ENCODE data around the gene CD209. TPM values are rescaled to one million over a fixed set of nuclear protein-coding genes. Genes with fewer than 3 reads are reported as not detected.

Gene CD209
- total and polyA plus RNA-seq, 2 experiments from 2014 or later: 0.35 TPM; not detected in 1

DNA sequence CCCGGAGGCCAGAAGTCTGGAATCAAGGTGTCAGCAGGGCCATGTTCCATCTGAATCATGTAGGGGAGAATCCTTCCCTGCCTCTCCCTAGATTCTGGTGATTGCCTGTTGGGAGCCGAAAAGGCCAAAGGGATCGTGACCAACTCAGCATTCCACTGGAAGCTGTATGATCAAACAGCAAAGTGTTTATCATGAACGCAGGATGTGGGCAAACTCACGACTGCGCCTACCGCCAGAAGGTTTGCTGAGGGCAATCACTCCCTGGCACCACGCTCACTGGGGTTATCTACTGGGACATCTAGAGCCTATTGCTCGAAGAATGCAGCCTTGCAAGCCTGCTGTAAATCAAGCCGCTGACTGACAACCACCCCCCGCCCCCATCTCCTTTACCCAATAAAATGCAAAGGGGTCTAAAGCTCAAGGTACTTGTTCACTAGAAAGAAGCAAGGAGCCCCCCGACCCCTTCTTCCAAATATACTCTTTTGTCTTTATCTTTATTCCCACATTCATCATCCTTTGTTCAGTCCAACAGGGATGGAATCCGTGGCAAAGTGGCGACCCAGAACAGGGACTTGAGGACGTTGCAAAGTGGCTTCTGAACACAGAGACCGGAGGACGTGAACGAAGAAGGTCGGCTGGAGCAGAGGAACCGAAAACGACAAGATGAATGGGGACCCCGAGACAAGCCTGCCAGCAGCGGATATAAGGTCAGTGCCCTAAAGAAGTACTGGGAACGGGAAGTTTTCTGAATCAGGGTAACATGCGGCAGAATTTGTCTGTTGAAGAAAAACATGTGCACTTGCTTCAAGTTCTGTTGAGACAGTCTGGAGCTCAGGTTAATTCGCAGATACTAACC lies 32.5 kb upstream of the CD209 start:
- no peak overlapping the region for H3K27ac ChIP-seq (ENCODE audit: low read depth)
- no peak for DNase-seq (ENCODE audit: low spot score)
- peaks cover 10% of the 10 kb centered on the region; the same call in 2 of the 3 replicates for H3K4me1 Mint-ChIP-seq
- H3K4me1 ChIP-seq (ENCODE audit: insufficient read depth): no peaks in the 10 kb centered on the region
- H3K9me3 Mint-ChIP-seq: no peaks in the 10 kb centered on the region; the same call in 2 of the 3 replicates
- H3K4me2 ChIP-seq: no peak overlapping the region
- H3K27ac Mint-ChIP-seq: no peak overlapping the region
- no peaks in the 10 kb centered on the region for H3K27me3 Mint-ChIP-seq (ENCODE audit: insufficient read depth, low read depth, poor library complexity)
- no peak overlapping the region for H2AFZ ChIP-seq
- no peak for TF ChIP-seq EZH2phosphoT487 (IDR thresholded peaks at IDR 0.05; ENCODE audit: unreplicated experiment)
- TF ChIP-seq, protein P1, sequence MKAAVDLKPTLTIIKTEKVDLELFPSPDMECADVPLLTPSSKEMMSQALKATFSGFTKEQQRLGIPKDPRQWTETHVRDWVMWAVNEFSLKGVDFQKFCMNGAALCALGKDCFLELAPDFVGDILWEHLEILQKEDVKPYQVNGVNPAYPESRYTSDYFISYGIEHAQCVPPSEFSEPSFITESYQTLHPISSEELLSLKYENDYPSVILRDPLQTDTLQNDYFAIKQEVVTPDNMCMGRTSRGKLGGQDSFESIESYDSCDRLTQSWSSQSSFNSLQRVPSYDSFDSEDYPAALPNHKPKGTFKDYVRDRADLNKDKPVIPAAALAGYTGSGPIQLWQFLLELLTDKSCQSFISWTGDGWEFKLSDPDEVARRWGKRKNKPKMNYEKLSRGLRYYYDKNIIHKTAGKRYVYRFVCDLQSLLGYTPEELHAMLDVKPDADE (IDR thresholded peaks at IDR 0.05): no peak
- no peak for TF ChIP-seq ZNF331 (CRISPR knock-in tag; IDR thresholded peaks at IDR 0.05; ENCODE audit: low read depth)
- TF ChIP-seq NANOG (IDR thresholded peaks at IDR 0.05; ENCODE audit: borderline replicate concordance): no peak
- no peak for TF ChIP-seq ZNF462 (CRISPR knock-in tag; IDR thresholded peaks at IDR 0.05)
- no peak for TF ChIP-seq POLR2AphosphoS5 (IDR thresholded peaks at IDR 0.05; ENCODE audit: low read depth)
- TF ChIP-seq CREB1 (CRISPR knock-in tag; IDR thresholded peaks at IDR 0.05; ENCODE audit: low read depth): no peak
- TF ChIP-seq, protein P2, sequence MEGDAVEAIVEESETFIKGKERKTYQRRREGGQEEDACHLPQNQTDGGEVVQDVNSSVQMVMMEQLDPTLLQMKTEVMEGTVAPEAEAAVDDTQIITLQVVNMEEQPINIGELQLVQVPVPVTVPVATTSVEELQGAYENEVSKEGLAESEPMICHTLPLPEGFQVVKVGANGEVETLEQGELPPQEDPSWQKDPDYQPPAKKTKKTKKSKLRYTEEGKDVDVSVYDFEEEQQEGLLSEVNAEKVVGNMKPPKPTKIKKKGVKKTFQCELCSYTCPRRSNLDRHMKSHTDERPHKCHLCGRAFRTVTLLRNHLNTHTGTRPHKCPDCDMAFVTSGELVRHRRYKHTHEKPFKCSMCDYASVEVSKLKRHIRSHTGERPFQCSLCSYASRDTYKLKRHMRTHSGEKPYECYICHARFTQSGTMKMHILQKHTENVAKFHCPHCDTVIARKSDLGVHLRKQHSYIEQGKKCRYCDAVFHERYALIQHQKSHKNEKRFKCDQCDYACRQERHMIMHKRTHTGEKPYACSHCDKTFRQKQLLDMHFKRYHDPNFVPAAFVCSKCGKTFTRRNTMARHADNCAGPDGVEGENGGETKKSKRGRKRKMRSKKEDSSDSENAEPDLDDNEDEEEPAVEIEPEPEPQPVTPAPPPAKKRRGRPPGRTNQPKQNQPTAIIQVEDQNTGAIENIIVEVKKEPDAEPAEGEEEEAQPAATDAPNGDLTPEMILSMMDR (conservative IDR thresholded peaks at IDR 0.05; ENCODE audit: low read depth in 2 of 2): no peak
- TF ChIP-seq ZNF114 (CRISPR knock-in tag; IDR thresholded peaks at IDR 0.05): no peak
- no peak for TF ChIP-seq EZH2 (IDR thresholded peaks at IDR 0.05; ENCODE audit: low read depth, unreplicated experiment)
- no peak for TF ChIP-seq JUNB (IDR thresholded peaks at IDR 0.05; ENCODE audit: unreplicated experiment)
- TF ChIP-seq, protein P3, sequence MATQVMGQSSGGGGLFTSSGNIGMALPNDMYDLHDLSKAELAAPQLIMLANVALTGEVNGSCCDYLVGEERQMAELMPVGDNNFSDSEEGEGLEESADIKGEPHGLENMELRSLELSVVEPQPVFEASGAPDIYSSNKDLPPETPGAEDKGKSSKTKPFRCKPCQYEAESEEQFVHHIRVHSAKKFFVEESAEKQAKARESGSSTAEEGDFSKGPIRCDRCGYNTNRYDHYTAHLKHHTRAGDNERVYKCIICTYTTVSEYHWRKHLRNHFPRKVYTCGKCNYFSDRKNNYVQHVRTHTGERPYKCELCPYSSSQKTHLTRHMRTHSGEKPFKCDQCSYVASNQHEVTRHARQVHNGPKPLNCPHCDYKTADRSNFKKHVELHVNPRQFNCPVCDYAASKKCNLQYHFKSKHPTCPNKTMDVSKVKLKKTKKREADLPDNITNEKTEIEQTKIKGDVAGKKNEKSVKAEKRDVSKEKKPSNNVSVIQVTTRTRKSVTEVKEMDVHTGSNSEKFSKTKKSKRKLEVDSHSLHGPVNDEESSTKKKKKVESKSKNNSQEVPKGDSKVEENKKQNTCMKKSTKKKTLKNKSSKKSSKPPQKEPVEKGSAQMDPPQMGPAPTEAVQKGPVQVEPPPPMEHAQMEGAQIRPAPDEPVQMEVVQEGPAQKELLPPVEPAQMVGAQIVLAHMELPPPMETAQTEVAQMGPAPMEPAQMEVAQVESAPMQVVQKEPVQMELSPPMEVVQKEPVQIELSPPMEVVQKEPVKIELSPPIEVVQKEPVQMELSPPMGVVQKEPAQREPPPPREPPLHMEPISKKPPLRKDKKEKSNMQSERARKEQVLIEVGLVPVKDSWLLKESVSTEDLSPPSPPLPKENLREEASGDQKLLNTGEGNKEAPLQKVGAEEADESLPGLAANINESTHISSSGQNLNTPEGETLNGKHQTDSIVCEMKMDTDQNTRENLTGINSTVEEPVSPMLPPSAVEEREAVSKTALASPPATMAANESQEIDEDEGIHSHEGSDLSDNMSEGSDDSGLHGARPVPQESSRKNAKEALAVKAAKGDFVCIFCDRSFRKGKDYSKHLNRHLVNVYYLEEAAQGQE (IDR thresholded peaks at IDR 0.05; ENCODE audit: unreplicated experiment): no peak
- TF ChIP-seq STAT1 (IDR thresholded peaks at IDR 0.05; ENCODE audit: unreplicated experiment): no peak
- no peak for ATAC-seq
- H4K20me1 ChIP-seq (replicated peaks; ENCODE audit: insufficient read depth): no peaks in the 10 kb centered on the region
- no peaks in the 10 kb centered on the region for H3K36me3 ChIP-seq (ENCODE audit: insufficient read depth)
- no peak overlapping the region for H3K4me3 ChIP-seq
- no peaks in the 10 kb centered on the region for H3F3A ChIP-seq (replicated peaks; ENCODE audit: low read depth)
- H3K79me2 ChIP-seq (replicated peaks; ENCODE audit: insufficient read depth): no peaks in the 10 kb centered on the region
- peaks cover 12% of the 10 kb centered on the region for H3K27me3 ChIP-seq (ENCODE audit: insufficient read depth)
- H3K36me3 Mint-ChIP-seq (ENCODE audit: low read depth): no peaks in the 10 kb centered on the region
- H3K9me2 ChIP-seq (ENCODE audit: insufficient read depth): no peaks in the 10 kb centered on the region
- no peak overlapping the region; the same call in 2 of the 3 replicates for H3K4me3 Mint-ChIP-seq

Data from GM23338 (cell line).